Measurements from ENCODE around the gene TMIE.

Gene TMIE

GRCh38 chr3:46713898-46714552 lies 12.8 kb downstream of the TMIE start:
- no peaks in the 10 kb centered on the region for H3K27me3 Mint-ChIP-seq (ENCODE audit: low read depth)
- H3K4me3 Mint-ChIP-seq, result no peak overlapping the region
- no peaks in the 10 kb centered on the region for H3K4me1 Mint-ChIP-seq (ENCODE audit: low read depth)
- no peaks in the 10 kb centered on the region for H3K9me3 Mint-ChIP-seq
- no peaks in the 10 kb centered on the region for H3K36me3 Mint-ChIP-seq (ENCODE audit: low read depth)
- H3K27ac Mint-ChIP-seq, result no peak overlapping the region

GRCh38 chr3:46714728-46715506 lies 13.7 kb downstream of the TMIE start:
- Mint-ChIP-seq H3K36me3 (ENCODE audit: low read depth) (no peaks in the 10 kb centered on the region), H3K9me3 (no peaks in the 10 kb centered on the region), H3K4me3 (no peak overlapping the region), H3K27ac (no peak overlapping the region), H3K4me1 (ENCODE audit: low read depth) (no peaks in the 10 kb centered on the region), H3K27me3 (ENCODE audit: low read depth) (no peaks in the 10 kb centered on the region)

- Mint-ChIP-seq H3K4me3 (no peak overlapping the region), H3K9me3 (no peaks in the 10 kb centered on the region), H3K4me1 (ENCODE audit: low read depth) (no peaks in the 10 kb centered on the region), H3K27me3 (ENCODE audit: low read depth) (no peaks in the 10 kb centered on the region), H3K27ac (no peak overlapping the region), H3K36me3 (ENCODE audit: low read depth) (no peaks in the 10 kb centered on the region)
Measured at GRCh38 chr3:46715507-46716175, 14.4 kb downstream of the TMIE start.

GRCh38 chr3:46716461-46717441 lies 15.6 kb downstream of the TMIE start:
- Mint-ChIP-seq H3K9me3 (no peaks in the 10 kb centered on the region), H3K4me3 (no peak overlapping the region), H3K36me3 (ENCODE audit: low read depth) (no peaks in the 10 kb centered on the region), H3K27me3 (ENCODE audit: low read depth) (no peaks in the 10 kb centered on the region), H3K4me1 (ENCODE audit: low read depth) (no peaks in the 10 kb centered on the region), H3K27ac (no peak overlapping the region)

- Mint-ChIP-seq H3K27me3 (ENCODE audit: low read depth) (no peaks in the 10 kb centered on the region), H3K9me3 (no peaks in the 10 kb centered on the region), H3K4me1 (ENCODE audit: low read depth) (no peaks in the 10 kb centered on the region), H3K36me3 (ENCODE audit: low read depth) (no peaks in the 10 kb centered on the region), H3K27ac (no peak within 1 kb of the TSS), H3K4me3 (no peak within 1 kb of the TSS)
Measured at GRCh38 chr3:46717447-46718231, 16.4 kb downstream of the TMIE start, which contains the start of gene PRSS50. Gene PRSS50, minus strand, starts transcription at chr3:46717869. Its CDS starts 45 bp downstream, at chr3:46717824.

GRCh38 chr3:46719044-46719565 lies 17.9 kb downstream of the TMIE start:
- no peaks in the 10 kb centered on the region for H3K27me3 Mint-ChIP-seq (ENCODE audit: low read depth)
- no peak overlapping the region for H3K27ac Mint-ChIP-seq
- H3K4me3 Mint-ChIP-seq, result no peak overlapping the region
- H3K4me1 Mint-ChIP-seq (ENCODE audit: low read depth), result no peaks in the 10 kb centered on the region
- H3K36me3 Mint-ChIP-seq (ENCODE audit: low read depth), result no peaks in the 10 kb centered on the region
- no peaks in the 10 kb centered on the region for H3K9me3 Mint-ChIP-seq

- Mint-ChIP-seq H3K27me3 (ENCODE audit: low read depth) (no peaks in the 10 kb centered on the region), H3K4me1 (ENCODE audit: low read depth) (no peaks in the 10 kb centered on the region), H3K9me3 (no peaks in the 10 kb centered on the region), H3K36me3 (ENCODE audit: low read depth) (no peaks in the 10 kb centered on the region), H3K4me3 (no peak overlapping the region), H3K27ac (no peak overlapping the region)
Measured at GRCh38 chr3:46719735-46720271, 18.6 kb downstream of the TMIE start.

GRCh38 chr3:46721009-46721408 lies 19.8 kb downstream of the TMIE start:
- Mint-ChIP-seq H3K27ac (no peak overlapping the region), H3K9me3 (no peaks in the 10 kb centered on the region), H3K4me1 (ENCODE audit: low read depth) (no peaks in the 10 kb centered on the region), H3K27me3 (ENCODE audit: low read depth) (peaks cover 3% of the 10 kb centered on the region), H3K36me3 (ENCODE audit: low read depth) (no peaks in the 10 kb centered on the region), H3K4me3 (no peak overlapping the region)

GRCh38 chr3:46722443-46722842 lies 21.3 kb downstream of the TMIE start:
- Mint-ChIP-seq H3K4me3 (no peak overlapping the region), H3K27ac (no peak overlapping the region), H3K4me1 (ENCODE audit: low read depth) (no peaks in the 10 kb centered on the region), H3K27me3 (ENCODE audit: low read depth) (peaks cover 6% of the 10 kb centered on the region), H3K36me3 (ENCODE audit: low read depth) (no peaks in the 10 kb centered on the region), H3K9me3 (no peaks in the 10 kb centered on the region)

GRCh38 chr3:46724424-46724823 lies 23.2 kb downstream of the TMIE start:
- H3K9me3 Mint-ChIP-seq, result no peaks in the 10 kb centered on the region
- H3K36me3 Mint-ChIP-seq (ENCODE audit: low read depth), result no peaks in the 10 kb centered on the region
- no peak overlapping the region for H3K27ac Mint-ChIP-seq
- no peak overlapping the region for H3K4me3 Mint-ChIP-seq
- peaks cover 15% of the 10 kb centered on the region for H3K27me3 Mint-ChIP-seq (ENCODE audit: low read depth)
- H3K4me1 Mint-ChIP-seq (ENCODE audit: low read depth), result no peaks in the 10 kb centered on the region

- no peak overlapping the region for H3K27ac Mint-ChIP-seq
- H3K27me3 Mint-ChIP-seq (ENCODE audit: low read depth), result peaks cover 22% of the 10 kb centered on the region
- no peaks in the 10 kb centered on the region for H3K9me3 Mint-ChIP-seq
- no peak overlapping the region for H3K4me3 Mint-ChIP-seq
- H3K36me3 Mint-ChIP-seq (ENCODE audit: low read depth), result no peaks in the 10 kb centered on the region
- H3K4me1 Mint-ChIP-seq (ENCODE audit: low read depth), result no peaks in the 10 kb centered on the region
Measured at GRCh38 chr3:46725621-46726314, 24.6 kb downstream of the TMIE start.

GRCh38 chr3:46729038-46729437 lies 27.8 kb downstream of the TMIE start:
- Mint-ChIP-seq H3K27ac (no peak overlapping the region), H3K27me3 (ENCODE audit: low read depth) (peaks cover 34% of the 10 kb centered on the region), H3K9me3 (no peaks in the 10 kb centered on the region), H3K4me1 (ENCODE audit: low read depth) (no peaks in the 10 kb centered on the region), H3K36me3 (ENCODE audit: low read depth) (no peaks in the 10 kb centered on the region), H3K4me3 (no peak overlapping the region)

- Mint-ChIP-seq H3K36me3 (ENCODE audit: low read depth) (no peaks in the 10 kb centered on the region), H3K9me3 (no peaks in the 10 kb centered on the region), H3K4me1 (ENCODE audit: low read depth) (no peaks in the 10 kb centered on the region), H3K27me3 (ENCODE audit: low read depth) (peaks cover 33% of the 10 kb centered on the region), H3K4me3 (no peak overlapping the region), H3K27ac (no peak overlapping the region)
Measured at GRCh38 chr3:46730819-46731218, 29.6 kb downstream of the TMIE start.
